GM18907 (cell line): ENCODE data around the gene GPR62.

Source experiments
- ATAC-seq: cut with Tn5 transposase; IDR thresholded peaks from one replicate; pipeline ENCODE4 v1.9.1; 2021; ENCODE audit warnings: mild to moderate bottlenecking, moderate library complexity; ENCODE audit not compliant: unreplicated experiment

Gene GPR62

DNA sequence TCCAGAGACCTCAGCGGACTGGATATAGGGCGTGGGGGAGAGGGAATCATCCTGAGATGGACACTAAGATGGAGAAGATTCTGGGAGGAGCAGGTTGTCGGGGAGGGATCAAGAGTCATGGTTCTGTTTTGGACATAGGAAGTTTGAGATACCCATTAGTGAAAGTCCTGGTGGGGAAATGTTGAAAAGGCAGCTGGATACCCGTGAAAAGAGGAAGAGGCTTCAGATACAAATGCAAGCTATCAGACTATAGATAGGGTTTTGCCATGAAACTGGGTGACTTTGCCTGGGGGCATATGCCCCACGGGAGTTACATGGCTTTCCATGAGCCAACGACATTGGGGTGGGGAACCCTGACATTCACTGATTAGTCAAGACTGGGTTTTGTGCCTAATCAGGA is 1.1 kb upstream of the GPR62 start:
- ATAC-seq = no peak

DNA sequence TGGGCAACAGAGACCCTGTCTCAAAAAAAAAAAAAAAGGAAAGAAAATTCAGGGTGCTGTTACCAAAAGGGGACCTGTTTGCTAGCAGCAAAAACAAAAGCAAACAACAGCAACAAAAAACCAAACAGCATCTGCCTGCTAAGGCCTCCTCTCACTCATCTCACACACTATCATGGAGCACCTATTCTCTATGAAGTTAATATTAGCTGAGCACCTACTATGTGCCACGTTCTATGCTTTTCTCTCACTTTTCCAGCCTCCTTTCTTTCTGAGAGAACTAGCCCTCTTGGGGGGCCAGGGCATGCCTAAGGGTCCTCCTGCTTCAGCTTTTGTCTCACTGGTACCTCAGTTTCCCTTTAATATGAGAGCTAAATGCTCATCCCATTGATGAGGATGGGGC is 468 bp upstream of the GPR62 start:
- no peak for ATAC-seq

DNA sequence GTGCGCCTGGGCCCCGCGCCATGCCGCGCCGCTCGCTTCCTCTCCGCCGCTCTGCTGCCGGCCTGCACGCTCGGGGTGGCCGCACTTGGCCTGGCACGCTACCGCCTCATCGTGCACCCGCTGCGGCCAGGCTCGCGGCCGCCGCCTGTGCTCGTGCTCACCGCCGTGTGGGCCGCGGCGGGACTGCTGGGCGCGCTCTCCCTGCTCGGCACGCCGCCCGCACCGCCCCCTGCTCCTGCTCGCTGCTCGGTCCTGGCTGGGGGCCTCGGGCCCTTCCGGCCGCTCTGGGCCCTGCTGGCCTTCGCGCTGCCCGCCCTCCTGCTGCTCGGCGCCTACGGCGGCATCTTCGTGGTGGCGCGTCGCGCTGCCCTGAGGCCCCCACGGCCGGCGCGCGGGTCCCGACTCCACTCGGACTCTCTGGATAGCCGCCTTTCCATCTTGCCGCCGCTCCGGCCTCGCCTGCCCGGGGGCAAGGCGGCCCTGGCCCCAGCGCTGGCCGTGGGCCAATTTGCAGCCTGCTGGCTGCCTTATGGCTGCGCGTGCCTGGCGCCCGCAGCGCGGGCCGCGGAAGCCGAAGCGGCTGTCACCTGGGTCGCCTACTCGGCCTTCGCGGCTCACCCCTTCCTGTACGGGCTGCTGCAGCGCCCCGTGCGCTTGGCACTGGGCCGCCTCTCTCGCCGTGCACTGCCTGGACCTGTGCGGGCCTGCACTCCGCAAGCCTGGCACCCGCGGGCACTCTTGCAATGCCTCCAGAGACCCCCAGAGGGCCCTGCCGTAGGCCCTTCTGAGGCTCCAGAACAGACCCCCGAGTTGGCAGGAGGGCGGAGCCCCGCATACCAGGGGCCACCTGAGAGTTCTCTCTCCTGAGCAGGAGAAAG is 951 bp downstream of the GPR62 start:
- peak; percentile 44 for ATAC-seq

DNA sequence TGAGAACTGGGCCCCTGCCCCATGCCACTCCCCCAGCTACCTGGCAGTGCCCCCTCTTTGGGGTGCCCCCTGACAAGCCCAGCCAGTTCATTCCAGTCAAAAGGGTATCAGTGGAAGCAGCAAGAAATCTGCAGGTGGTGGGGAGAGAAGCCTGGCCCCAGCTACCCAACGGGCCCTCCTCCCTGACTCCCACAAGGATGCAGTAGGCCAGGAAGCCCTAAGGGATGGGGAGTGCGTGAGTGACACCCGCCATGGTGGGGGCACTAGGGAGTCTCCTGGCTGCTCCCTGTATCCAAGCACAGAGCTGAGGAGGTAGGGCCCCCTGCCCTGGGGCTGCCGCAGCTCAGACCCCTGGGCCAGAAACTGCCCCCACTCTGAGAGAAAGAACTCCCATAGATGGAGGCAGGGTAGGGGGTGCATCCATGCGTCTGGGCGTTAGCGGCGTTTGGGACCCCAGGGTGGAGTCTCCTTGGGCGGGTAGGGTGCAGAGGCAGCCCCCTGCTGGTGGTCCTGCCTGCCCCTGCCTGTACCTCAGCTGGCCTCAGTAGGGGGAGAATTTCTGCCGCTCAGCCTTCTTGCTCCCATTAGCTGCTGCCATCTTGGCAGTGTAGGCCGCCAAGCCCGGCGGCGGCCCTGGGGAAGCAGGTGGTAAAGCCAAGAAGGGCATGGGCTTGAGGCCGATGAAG is 2.5 kb downstream of the GPR62 start:
- no peak for ATAC-seq

GRCh38 chr3:51958603-51959521 is 3.7 kb downstream of the GPR62 start:
- no peak for ATAC-seq

- ATAC-seq = no peak
These were observed 4.5 kb downstream of the GPR62 start for GRCh38 chr3:51959651-51960050.

DNA sequence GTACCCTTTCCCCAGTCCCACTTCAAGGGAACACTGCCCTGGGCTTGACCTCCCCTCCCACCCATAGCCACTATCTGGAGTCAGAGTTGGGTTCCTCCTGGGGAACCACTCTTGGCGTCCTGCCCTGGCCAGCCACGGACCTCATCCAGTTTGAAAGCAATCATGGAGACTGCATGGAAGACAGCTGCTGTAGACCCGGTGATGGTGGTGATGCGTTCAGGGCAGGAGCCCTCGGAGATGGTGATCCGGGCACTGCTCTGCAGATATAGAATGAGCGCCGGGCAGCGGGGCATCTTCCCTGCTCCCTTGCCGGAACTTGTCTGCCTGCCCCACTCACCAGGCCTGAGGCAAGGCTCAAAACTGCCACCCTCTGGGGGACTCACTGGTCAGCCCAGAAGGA is 5.2 kb downstream of the GPR62 start:
- no peak for ATAC-seq

DNA sequence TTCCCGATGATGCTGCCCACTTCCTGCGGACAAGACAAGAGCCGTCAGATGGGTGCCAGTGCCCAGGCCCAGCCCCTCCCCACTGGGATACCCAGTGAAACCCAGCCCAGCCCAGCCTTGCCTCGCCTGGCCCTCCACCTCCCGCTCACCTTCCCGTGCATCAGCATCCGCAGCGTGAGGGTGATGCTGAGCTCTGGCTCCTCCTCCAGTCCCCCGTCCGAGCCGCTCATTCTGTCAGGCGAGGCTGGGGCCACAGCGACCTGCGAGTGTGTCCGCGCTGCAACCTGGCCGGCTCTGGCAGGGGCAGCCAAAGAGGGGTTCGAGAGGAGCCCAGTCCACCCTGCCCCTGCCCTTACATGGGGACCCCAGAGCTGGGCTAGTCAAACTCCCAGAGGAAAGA is 5.8 kb downstream of the GPR62 start:
- no peak for ATAC-seq

- no peak for ATAC-seq
These were observed 6.7 kb downstream of the GPR62 start for GRCh38 chr3:51961602-51962569.

GRCh38 chr3:51962854-51963530 is 7.8 kb downstream of the GPR62 start:
- ATAC-seq = no peak

DNA sequence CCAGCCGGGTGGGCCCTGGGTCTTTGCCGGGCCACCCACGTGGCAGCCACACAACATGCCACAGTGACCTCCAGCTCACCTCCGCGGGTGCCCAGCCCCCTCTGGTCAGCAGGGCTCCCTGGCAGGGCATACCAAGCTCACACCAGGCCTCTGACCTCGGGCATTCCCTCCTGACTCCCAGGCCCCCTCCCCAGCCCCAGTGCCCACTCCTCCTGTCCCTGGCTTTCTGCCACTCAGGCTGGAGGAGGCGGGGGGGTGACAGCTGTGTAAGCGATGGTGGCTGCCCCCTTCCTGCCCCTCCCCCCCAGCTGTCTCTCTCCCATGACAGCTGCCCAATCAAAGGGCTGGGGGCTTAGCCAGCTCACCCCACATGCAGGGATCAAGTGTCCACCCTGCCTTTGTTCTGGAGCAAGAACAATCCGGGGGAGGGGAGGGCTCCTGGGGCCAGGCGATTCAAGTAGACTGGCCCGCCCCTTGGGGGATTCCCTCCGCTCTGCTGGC is 8.8 kb downstream of the GPR62 start:
- no peak for ATAC-seq

DNA sequence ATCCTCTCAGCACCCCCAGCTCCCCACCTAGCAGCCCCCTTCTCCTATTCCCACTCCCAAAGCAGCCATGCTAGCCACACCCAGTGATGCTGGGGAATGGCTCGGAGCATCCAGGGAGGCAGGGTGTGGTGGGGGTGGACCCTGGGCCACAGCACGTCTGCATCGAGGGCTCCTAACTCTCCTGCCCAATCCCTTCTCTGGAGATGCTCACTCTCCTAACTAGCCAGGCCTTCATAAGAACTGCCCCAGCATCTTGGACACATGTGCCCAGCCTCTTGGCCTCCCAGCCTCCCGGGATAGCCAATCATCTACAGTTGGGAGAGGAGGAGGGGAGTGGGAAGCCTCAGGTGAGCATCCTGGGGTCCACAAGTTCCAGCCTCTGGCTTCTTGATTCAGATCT is 9.3 kb downstream of the GPR62 start:
- ATAC-seq = no peak

DNA sequence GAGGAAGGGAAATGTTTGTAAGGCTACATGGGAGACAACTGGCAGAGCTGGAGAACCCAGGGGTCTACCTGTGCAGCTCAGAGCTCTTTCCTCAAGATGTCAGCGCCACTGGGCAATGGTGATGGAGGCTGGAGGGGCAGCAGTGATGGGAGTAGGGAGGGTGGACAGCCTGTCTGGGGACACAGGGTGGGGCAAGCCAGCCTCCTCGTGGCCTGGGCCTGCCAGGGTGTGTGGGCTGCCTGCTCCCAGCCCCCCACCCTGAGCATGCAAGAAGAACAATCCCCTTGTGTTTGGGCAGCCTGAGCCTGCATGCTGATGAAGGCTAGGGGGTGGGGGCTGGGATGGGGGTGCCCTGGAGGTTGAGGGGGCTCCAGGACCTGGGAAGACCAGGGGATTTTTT is 10.8 kb downstream of the GPR62 start:
- no peak for ATAC-seq

- ATAC-seq = no peak
These were observed 11.3 kb downstream of the GPR62 start for GRCh38 chr3:51966486-51966885.

GRCh38 chr3:51966922-51967383 is 11.8 kb downstream of the GPR62 start:
- no peak for ATAC-seq

DNA sequence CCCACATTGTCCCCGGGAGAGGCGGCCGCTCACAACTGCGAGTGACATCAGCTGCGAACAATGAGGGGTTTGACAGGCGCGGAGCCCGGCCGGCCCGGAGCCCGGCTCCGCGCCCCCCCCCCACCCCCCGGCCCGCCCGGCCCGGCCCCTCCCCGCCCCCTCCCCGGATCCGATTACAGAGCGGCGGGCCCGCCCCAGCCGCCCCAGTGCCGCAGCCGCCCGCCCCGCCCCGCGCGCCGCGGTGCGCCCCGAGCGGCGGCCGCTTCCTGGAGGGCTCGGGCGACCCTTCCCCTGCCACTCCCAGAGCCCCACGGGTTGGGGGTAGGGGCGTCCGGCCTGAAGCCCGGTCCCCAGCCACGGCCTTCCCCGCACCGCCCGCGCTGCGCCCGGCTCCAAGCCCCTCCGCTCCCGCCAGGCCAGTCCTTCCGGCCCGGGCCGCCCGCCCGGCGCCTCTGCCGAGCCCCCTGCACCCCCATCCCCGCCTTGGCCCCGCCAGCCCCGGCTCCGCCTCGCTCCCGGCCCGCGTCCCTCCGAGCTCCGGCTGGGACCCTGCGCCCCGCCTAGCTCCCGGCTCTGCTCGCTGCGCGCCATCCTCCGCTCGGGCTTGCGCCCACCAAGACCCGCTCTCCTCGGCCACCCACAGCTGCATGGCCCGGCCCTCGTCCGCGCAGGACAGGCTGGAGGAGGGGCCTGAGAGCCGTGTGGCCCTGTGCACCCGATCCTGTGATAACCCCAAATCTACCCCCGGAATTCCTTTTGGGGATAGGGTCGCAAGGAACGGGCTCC is 12.4 kb downstream of the GPR62 start, which contains the start of gene PCBP4:
Gene PCBP4, minus strand, starts transcription at position 71 of the 786 bp plus-strand sequence. CDS start 6,214 bp downstream, outside the sequence.
- peak; percentile 37 for ATAC-seq

DNA sequence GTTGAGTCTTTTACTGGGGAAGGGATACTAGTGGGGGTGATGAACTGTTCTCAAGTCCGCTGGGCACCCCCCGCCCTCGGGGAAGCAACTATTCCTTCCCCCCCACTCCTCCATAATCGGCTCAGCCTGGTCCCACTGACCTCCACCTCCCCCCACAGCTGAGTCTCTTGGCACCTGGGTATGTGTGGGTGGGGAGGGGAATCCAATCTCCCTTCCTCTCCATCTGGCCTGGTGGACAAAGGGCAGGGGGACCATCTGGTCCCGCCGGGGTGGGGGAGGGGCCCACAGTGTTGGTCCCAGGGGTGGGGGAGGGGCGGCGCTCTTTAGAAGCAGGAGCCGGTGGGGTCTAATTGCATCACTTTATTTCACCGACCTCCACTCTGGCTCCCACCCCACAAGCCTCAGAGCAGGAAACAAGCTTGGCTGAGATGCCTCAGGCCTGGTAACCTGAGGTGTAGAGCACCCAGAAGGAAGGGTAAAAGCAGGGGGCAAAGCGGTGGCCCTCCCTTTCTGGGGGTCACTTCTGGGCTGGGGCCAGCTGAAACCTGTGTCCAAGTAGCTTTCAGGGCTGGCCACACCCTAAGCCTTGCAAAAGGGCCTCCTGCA is 13.1 kb downstream of the GPR62 start:
- ATAC-seq = no peak
